ENCODE results near the gene RTP3. TPM values are rescaled to one million over a fixed set of nuclear protein-coding genes. Genes with fewer than 3 reads are reported as not detected.
"Not testable (repeated sequence)": the region's sequence is repeated elsewhere in the genome, so short reads cannot be mapped to it uniquely, and the experiment has no call there.

Gene RTP3
- polyA plus RNA-seq, 3 donors, result 0.06 TPM; not detected in 2

- DNase-seq, result no peak
These were observed 48.2 kb downstream of the RTP3 start for GRCh38 chr3:46545818-46546630.

GRCh38 chr3:46546896-46547440, 49.2 kb downstream of the RTP3 start:
- DNase-seq, result no peak

GRCh38 chr3:46548611-46549010, 50.8 kb downstream of the RTP3 start:
- not testable (repeated sequence) for DNase-seq

- DNase-seq, result no peak
These were observed 51.7 kb downstream of the RTP3 start for GRCh38 chr3:46549408-46549904.

- no peak for DNase-seq
These were observed 52.2 kb downstream of the RTP3 start for GRCh38 chr3:46549989-46550388.

Other genes starting within 250 kb of the RTP3 start
- 1 to 10 TPM in 2 of 3 donors, under 1 TPM in 1; 0.87 to 1.9 (median 1.6) TPM for gene CCR2, start 143.9 kb upstream of the RTP3 start, polyA plus RNA-seq (ENCODE audit: insufficient read length in 3 of 3)
- gene CCR5, start 127.0 kb upstream of the RTP3 start, polyA plus RNA-seq (ENCODE audit: insufficient read length in 3 of 3), result under 1 TPM; 0.17 to 0.47 (median 0.41) TPM
- 1 to 10 TPM in 1 of 3 donors, under 1 TPM in 2; 0.83 to 1.1 (median 0.99) TPM for gene CCRL2, start 90.7 kb upstream of the RTP3 start, polyA plus RNA-seq (ENCODE audit: insufficient read length in 3 of 3)
- gene LTF, start 33.1 kb upstream of the RTP3 start, polyA plus RNA-seq (ENCODE audit: insufficient read length in 3 of 3), result 1 to 10 TPM; 2.2 to 3.6 (median 3.3) TPM
- gene LRRC2, start 68.3 kb downstream of the RTP3 start, polyA plus RNA-seq (ENCODE audit: insufficient read length in 3 of 3), result 1 to 10 TPM; 1.4 to 2.9 (median 2.1) TPM
- gene FAM240A, start 114.5 kb downstream of the RTP3 start, polyA plus RNA-seq (ENCODE audit: insufficient read length in 3 of 3), result under 1 TPM; 0.13 to 0.17 (median 0.16) TPM
- gene ALS2CL, start 195.7 kb downstream of the RTP3 start, polyA plus RNA-seq (ENCODE audit: insufficient read length in 3 of 3), result 10 to 100 TPM; 10.4 to 20.6 (median 19.3) TPM
- gene TMIE, start 203.4 kb downstream of the RTP3 start, polyA plus RNA-seq (ENCODE audit: insufficient read length in 3 of 3), result 1 to 10 TPM in 1 of 3 donors, under 1 TPM in 2; 0.90 to 1.3 (median 0.95) TPM
- gene PRSS50, start 219.9 kb downstream of the RTP3 start, polyA plus RNA-seq (ENCODE audit: insufficient read length in 3 of 3), result 1 to 10 TPM; 2.6 to 5.1 (median 3.8) TPM